HG03442 (cell line): ENCODE data around the gene NCKAP5.

Source experiments
- ATAC-seq: cut with Tn5 transposase; IDR thresholded peaks from one replicate; pipeline ENCODE4 v1.9.1; 2021; ENCODE audit warnings: mild to moderate bottlenecking, moderate library complexity; ENCODE audit not compliant: unreplicated experiment

The NCKAP5 gene

GRCh38 chr2:133303150-133303549 lies 265.1 kb downstream of the NCKAP5 start:
- no peak for ATAC-seq

- ATAC-seq, result no peak
These were observed 271.9 kb downstream of the NCKAP5 start for GRCh38 chr2:133296401-133296800.

DNA sequence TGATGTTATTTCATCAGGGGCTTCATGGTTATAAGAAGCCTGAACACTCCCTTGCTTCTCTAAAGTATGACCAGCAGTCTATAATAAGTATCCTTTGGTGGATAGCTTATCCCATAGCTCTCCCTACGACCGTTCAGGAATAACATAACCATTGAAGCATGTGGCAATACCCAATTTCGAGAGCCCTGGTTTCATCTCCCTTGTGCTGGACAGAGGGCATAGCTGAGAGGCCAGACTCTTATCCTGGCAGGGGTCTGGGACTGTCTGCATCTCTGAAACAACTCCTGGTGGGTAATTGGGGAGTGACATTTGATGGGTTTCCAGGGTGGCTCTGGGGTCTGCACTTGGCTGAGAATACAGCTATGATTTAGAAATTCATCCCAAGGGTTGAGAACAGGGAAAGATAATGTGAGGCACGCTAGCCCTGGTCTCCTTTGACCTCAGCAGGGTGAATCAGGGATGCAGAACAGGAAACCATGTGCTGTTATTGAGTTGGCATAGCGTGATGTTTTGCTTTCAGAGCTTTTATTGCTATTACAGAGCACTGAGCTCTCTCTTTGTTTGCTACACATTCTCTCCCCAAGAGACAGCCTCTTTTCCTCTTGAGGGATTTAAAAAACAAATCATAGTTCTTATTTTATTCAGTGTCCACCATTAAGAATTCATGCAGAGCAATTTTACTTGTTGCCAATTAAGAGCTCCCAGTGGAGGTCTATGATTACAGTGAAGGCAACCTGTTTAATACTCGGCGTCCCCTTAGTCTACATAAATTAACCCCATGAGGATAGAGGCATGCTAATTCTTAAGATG lies 274.5 kb downstream of the NCKAP5 start:
- no peak for ATAC-seq

- ATAC-seq, result no peak
These were observed 276.0 kb downstream of the NCKAP5 start for GRCh38 chr2:133292259-133292658.

DNA sequence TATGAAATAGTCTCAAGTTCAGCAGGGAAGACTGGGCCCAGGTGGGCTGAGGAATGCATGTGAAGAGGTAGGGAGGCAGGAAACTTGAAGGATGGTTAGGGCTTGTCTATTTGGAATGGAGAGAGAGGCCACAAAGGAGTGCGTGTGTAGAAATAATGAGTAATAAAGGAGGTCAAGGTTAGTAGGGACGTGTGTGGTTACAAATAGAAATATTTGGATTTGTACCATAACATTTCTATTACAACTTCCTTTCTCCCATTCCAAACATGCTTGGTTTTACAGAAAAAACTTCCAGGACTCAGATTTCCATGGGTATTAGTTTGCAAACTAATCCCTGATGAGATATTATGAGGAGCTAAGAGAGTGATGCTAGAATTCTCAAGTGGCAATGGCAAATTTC lies 280.6 kb downstream of the NCKAP5 start:
- ATAC-seq, result no peak

GRCh38 chr2:133286326-133286922 lies 281.8 kb downstream of the NCKAP5 start:
- no peak for ATAC-seq

DNA sequence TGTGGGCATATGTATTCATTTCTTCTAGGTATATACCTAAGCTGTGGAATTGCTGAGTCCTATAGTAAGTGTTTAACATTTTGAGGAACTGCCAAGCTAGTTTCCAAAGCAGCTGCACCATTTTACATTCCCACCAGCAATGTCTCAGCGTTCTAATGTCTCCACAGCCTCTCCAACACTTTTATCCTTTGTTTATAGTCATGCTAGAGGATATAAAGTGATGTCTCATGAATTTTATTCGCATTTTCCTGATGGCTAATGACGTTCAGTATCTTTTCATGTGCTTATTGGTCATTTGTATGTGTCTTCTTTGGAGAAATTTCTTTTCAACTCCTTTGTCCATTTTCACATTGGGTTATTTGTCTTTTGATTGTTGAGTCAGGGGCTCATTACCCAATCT lies 295.2 kb downstream of the NCKAP5 start:
- no peak for ATAC-seq

DNA sequence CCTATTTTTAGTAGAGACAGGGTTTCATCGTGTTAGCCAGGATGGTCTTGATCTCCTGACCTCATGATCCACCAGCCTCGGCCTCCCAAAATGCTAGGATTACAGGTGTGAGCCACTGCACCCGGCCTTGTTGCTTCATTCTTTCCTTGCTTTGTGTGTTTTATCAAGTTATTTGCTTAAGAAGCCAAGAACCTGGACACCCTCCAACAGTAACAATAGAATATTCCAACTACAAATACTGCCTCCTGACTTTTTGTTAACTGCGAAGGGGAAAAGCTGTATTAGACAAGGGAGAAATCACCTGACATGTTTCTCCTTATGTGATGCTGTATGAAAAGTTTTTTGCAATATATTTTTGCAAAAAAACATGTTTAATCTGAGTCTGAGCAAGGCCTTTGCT lies 297.2 kb downstream of the NCKAP5 start:
- no peak for ATAC-seq

- no peak for ATAC-seq
These were observed 297.7 kb downstream of the NCKAP5 start for GRCh38 chr2:133270550-133270949.

DNA sequence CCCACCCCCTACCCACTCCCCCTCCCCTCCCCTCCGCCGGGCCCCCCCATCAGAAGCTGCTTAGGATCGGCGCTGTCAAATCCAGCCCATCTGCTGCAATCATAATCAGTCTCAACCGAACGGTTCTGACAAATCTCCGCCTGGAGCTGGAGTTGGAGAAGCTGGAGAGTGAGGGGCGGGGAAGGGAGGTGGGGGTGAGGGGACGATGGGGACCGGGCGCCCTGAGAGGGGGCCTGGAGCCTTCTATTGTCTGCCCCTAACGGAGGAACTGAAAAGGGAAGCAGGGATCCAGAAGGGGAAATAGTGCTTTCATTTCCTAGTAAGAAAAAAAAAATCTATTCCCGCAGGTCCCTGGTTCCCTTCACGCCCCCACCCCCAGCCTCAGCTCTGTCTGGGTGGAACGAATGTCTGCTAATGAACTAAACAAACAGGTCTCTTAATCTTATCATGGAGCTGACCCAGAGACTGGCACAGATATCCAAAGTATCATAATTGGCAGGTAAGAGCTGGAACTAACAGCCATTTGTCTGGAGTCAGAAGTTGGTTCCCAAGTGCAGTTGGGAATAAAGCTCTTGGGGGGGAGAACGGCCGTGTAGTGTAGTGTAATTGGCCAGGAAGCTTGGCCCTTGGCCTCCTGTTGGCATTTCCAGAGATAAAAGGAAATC lies 301.2 kb downstream of the NCKAP5 start:
- no peak for ATAC-seq

GRCh38 chr2:133266041-133266925 lies 302.0 kb downstream of the NCKAP5 start:
- no peak for ATAC-seq

GRCh38 chr2:133265432-133265949 lies 302.8 kb downstream of the NCKAP5 start:
- no peak for ATAC-seq

DNA sequence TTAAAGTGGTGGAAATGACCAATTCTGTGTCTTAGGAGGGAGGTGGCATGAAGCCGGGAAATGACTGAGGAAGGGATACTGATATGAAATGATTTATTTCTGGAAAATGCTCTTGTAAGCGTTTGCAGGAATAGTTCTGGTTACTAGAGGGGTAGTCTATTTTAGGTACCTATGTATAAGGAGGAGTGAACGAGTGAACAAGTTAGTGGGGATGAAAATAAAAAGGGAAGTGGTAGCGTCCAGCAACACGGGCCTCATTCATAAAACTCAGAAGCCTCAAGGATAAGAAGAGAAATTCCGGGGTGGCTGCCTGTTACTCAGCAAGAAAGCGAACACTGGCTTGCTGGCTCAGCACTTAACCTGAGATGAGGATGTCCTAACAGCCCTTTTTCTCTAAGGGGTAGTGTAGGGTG lies 303.3 kb downstream of the NCKAP5 start:
- ATAC-seq, result no peak

- ATAC-seq, result no peak
These were observed 305.4 kb downstream of the NCKAP5 start for GRCh38 chr2:133262893-133263292.

DNA sequence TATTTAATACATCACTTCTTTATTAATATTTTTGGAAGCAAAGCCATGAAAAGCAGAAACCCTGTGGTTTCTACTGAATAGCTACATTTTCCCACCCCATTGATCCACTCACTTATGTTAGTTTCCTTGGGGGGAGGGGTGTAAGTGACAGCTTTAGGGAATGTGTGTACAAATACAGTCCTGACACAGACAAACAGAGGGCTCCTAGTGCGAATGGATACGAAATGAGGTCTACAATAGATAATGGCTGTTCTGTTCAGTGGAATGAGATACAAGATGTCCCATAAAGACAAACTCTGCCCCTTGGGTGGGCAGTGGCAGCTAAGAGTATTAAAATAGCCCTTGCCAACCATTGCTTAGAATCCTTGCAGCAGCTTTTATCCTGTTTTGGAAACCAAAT lies 312.9 kb downstream of the NCKAP5 start:
- no peak for ATAC-seq

- no peak for ATAC-seq
These were observed 314.5 kb downstream of the NCKAP5 start for GRCh38 chr2:133253793-133254192.

DNA sequence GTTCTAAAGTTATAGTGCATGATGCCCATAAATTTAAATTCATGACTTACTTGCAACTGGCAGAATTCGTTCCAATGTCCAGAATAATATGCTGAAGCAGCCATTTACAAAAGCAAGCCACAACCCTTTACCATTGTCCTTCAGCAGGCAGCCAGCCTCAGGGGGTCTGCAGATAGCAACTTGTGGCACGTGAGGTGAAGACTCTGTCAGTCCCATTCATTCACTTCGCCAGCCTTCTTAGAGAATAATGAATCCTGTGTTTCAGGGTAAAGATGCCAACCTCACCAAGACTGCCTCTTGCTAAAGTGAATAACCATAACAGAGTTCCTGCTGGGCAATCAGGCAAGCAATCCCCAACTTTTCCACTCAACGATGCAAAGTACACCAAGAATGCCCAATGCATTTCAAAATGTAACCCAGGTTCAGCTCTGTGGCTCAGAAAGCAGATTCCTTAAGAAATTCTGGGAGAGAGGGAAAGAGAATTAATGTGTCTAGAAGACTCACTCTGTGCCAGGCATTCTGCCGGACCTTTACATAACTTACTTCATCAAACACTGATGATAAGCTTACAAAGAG lies 315.4 kb downstream of the NCKAP5 start:
- ATAC-seq, result no peak

GRCh38 chr2:133249362-133249761 lies 318.9 kb downstream of the NCKAP5 start:
- ATAC-seq, result no peak

DNA sequence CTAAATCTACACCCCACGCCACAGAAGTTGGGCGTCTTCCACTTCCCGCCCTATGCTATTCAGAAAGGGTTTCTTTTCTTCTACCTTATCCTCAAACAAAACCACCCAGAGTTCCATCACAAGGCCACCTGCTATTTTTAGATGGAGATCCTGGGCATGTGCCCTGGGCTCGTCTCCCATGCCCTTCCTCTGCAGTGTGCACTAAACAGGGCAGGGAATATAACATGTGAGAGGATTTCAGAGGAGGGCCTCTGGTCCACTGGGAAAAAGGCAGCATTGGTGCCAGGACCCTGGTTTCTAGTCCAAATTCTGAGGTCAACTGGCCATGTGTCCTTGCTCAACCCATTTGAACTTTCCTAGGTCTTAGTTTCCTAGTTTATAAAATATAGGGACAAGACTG lies 320.0 kb downstream of the NCKAP5 start:
- no peak for ATAC-seq

DNA sequence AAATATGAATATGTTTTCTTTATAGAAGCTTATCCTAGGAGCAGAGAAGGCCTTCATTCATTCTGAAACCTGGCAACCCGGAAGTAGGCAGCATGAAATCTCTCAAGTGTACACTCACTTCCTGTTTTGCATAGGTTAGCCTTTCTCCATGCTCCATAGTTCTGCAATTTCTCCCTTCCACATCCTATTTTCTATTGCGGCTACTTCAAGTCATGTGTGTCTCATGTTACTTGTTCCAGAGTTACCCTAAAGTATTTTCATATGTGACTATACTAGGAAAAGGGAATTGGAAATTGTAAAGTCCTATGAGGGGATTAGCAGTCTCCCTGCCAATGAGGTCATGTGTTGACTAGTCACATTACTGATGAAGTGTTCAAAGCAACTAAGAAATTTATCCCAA lies 320.6 kb downstream of the NCKAP5 start:
- no peak for ATAC-seq

DNA sequence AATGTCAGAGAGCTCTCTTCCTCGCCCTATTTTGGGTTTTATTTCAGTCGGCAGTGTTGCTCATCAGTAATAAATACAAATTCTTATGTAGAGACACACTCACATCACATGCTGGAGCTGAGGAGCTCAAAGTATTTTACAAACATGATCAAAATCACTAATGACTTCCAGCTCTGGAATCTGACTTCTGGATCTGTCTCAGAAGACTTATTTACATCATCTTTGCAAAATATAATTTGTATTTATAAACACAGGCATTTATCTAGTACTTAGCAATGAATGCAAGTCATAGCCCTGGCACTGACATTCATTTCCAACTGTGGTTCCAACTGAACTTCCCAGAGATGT lies 327.1 kb downstream of the NCKAP5 start:
- ATAC-seq, result no peak
